Choroid plexus epithelial cell (primary cell): ENCODE results near the gene ADAP1.

Experiments used
- DNase-seq: peaks from one replicate; pipeline ENCODE4 v3.0.0-alpha.2; 2010; ENCODE audit warnings: low read depth
- H3K4me3 ChIP-seq: 2 replicates; pipeline ENCODE4 v1.5.1; 2011; ENCODE audit warnings: low read depth, mild to moderate bottlenecking, control low read depth, low read length, moderate library complexity
- TF ChIP-seq, protein P1 (sequence below): conservative IDR thresholded peaks from 2 replicates; pipeline ENCODE4 v1.5.1; 2011; ENCODE audit warnings: low read depth, mild to moderate bottlenecking, control low read depth, inconsistent platforms, low read length, moderate library complexity

The ADAP1 gene

DNA sequence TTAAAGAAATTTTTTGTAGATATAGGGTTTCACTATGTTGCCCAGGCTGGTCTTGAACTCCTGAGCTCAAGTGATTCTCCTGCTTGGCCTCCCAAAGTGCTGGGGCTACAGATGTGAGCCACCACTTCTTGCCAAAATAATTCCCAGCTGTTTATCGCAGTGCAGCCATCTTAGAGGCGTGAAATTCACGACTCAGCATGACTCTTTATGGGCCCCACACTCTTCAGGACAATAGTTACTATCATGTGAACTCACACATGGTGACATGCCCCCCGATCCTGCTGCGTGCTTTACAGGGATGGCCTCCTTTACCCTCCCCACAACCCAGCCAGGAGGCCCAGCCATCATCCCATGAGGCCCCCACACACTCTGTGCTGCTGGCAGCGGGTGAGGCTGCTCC is 16.3 kb upstream of the ADAP1 start:
- no peak for DNase-seq
- H3K4me3 ChIP-seq = no peak overlapping the region
- TF ChIP-seq, protein P1, sequence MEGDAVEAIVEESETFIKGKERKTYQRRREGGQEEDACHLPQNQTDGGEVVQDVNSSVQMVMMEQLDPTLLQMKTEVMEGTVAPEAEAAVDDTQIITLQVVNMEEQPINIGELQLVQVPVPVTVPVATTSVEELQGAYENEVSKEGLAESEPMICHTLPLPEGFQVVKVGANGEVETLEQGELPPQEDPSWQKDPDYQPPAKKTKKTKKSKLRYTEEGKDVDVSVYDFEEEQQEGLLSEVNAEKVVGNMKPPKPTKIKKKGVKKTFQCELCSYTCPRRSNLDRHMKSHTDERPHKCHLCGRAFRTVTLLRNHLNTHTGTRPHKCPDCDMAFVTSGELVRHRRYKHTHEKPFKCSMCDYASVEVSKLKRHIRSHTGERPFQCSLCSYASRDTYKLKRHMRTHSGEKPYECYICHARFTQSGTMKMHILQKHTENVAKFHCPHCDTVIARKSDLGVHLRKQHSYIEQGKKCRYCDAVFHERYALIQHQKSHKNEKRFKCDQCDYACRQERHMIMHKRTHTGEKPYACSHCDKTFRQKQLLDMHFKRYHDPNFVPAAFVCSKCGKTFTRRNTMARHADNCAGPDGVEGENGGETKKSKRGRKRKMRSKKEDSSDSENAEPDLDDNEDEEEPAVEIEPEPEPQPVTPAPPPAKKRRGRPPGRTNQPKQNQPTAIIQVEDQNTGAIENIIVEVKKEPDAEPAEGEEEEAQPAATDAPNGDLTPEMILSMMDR = no peak

DNA sequence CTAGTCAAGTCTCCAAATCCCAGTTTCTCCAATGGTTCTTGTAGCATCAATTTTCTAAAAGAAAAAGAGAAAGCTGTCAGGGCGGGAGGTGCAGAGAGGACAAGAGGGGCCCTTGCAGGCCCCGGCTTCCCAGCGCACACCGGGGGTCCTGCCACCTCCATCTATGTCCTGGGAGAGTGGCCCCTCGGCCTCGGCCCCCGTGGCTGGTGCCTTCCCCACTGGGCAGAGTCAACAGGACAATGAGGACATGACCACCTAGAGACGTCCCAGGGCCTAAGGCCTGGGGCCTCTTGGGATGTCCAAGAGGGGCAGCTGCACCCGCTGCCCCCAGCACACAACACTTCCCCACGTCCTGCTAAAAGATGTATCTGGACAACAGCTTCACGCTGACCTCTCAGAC is 14.9 kb upstream of the ADAP1 start:
- TF ChIP-seq, protein P1 = no peak
- DNase-seq = no peak
- H3K4me3 ChIP-seq = no peak overlapping the region

DNA sequence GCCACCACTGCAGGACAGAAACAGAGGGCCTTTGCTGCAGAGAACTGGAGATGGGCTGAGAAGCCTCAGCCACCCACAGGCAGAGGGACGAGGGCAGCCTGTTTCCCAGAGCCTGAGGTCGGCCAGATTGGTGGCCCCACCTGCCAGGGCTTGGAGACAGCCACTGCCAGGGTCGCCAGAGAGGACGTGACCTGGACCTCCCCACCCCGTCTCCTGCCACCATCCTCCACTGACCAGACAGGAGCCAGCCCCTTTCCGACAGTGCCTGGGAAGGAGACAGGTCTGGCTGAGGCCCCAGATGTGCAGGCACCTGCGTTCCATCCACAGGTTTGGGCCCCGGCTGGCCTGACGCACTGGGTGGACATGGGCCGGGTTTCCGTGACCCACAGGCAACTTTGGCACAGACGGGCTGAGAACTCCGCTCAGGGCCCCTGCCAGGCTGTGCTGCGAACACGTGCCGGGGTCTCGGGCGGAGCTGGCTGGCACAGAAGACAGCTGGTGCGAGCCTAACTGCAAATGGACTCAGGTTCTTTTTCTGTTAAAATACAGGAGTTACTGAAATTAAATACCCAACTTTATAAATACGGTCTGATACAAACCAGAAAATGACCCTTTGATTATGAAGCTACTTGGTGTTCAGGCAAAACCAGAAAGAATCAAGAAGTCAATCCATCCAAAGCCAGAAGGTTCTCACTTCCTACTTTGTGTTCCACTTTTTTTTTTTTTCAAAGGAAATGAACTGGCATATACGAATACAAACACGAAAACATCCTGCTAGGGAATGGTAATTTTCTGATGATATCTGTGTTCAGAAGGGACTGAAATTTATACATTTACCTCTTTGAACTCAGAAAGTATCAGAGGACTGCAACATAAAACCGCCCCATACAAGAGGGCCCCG is 14.0 kb upstream of the ADAP1 start:
- DNase-seq = no peak
- no peak overlapping the region for H3K4me3 ChIP-seq
- TF ChIP-seq, protein P1 = no peak

DNA sequence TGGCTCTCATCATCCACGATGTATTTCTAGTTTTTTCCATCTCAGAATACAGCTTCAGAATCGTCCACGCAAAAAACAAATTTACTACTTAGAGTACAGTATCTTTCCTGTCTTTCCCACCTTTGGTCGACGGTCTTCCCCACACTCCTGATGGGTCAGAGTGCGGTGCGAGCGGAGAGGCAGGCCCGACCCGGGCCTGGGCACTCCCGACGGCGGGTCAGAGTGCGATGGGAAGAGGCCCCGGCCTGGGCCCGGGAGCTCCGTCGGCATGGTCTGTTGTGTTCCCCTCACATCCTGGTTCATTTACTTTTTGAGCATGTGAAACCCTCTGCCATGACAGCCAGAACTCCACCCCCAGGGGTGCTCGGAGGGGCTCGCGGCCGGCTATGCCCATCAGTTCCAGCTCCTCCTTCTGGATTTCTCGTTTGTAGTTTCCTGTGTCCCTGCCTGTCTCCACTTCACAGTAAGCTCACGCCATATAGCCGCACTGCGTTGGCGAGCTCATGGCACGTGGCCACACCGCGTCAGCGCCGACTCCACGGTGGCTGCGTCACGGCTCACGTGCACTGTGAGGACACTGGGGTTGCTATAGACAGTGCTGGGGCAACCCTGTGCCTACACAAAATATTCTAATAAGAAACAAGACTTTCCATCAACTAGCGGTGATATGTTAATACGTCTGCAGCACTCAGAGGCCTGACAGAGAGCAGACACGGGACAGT is 13.0 kb upstream of the ADAP1 start:
- TF ChIP-seq, protein P1 = no peak
- no peak for DNase-seq
- no peak overlapping the region for H3K4me3 ChIP-seq

DNA sequence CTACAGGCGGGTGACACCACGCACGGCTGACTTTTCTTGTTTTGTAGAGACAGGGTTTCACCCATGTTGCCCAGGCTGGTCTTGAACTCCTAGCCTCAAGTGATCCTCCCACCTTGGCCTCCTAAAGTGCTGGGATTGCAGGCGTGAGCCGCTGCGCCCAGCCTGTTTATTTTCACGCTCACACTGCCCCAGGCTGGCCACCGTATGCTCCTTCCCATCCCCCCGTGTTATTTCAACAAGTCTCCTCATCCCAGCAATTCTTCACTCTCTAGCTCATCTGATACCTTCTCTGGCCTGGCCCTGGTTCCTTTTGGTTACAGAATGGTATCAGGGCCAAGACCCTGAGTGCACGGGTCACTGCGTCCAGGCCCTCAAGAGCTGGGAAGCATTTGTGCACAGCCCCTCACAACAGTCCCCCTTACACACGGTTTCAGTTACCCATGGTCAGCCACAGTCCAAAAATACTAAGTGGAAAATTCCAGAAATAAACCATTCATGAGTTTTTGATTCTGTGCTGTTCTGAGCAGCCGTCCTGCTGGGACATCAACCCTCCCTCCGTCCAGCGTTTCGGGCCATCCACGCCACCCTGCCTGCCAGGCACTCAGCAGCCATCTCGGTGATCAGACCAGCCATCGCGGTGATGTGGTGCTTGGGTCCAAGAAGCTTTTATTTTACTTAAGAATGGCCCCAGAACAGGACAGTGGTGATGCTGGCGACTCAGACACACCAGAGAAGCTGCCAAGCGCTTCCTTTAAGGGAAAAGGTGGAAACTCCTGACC is 12.0 kb upstream of the ADAP1 start:
- TF ChIP-seq, protein P1 = no peak
- DNase-seq = no peak
- H3K4me3 ChIP-seq = no peak overlapping the region

DNA sequence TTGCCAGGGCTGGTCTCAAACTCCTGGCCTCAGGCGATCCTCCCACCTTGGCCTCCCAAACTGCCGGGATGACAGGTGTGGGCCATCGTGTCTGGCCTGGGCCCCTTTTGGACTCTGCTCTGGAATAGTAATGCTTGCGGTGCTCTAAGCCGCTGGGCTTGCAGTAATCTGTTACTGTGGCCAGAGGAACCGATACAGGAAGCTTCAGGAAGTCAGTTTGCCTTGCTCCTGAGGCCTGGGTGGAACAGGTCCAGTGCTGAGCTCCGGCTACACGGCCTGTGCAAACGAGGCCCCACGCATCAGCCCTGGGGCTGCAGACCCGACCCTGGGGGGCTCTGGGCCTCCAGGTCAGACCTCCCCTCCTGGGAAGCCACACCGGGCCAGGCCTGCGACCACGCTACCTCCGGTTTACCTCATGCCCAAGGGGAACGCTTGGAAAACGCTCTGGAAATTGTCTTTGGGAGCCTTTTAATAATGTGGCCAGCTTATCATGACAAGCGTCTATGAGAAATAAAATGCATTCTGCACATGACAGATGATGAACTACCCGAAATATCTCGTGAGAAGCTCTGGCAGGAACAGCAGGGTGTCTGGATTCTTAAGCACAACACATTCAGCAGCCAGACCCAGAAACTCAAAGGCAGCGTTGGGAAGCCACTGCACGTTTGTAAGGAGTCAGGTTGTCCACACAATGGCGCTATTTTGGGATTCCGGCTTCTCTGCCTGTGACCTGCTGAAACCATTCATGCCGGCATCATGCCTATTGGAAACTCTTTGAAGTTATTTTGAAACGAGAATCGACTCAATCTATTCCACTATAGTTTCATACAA is 10.1 kb upstream of the ADAP1 start:
- peak; percentile 73 for DNase-seq
- H3K4me3 ChIP-seq = no peak overlapping the region
- TF ChIP-seq, protein P1 = peak; percentile 33
